HepG2 (cell line): ENCODE results near the gene ARHGEF1. TPM values are rescaled to one million over a fixed set of nuclear protein-coding genes. Genes with fewer than 3 reads are reported as not detected.

Experiments used
- ATAD3A ChIP-seq: sonication (generic); formaldehyde crosslinking; IDR thresholded peaks from 2 replicates; pipeline ENCODE4 v1.4.0; 2020; ENCODE audit warnings: missing genetic modification reagents
- FOXC1 ChIP-seq: sonication (generic); formaldehyde crosslinking; IDR thresholded peaks from 2 replicates; pipeline ENCODE4 v1.8.0; 2022; ENCODE audit warnings: mild to moderate bottlenecking, missing genetic modification reagents, borderline replicate concordance
- HNF4A ChIP-seq: sonication (generic); formaldehyde crosslinking; IDR thresholded peaks from 2 replicates; pipeline ENCODE4 v1.4.0; 2020; ENCODE audit warnings: missing genetic modification reagents
- HNRNPL ChIP-seq: fragments of 200-400 bp; formaldehyde crosslinking; IDR thresholded peaks from 2 replicates; pipeline ENCODE4 v1.6.1; 2017; ENCODE audit warnings: mild to moderate bottlenecking, low read depth, low read length
- MED8 ChIP-seq: sonication (generic); formaldehyde crosslinking; IDR thresholded peaks from 2 replicates; pipeline ENCODE4 v1.8.1; 2023; ENCODE audit warnings: mild to moderate bottlenecking, missing genetic modification reagents; ENCODE audit not compliant: insufficient replicate concordance
- RARA ChIP-seq: IDR thresholded peaks from 2 replicates; pipeline ENCODE4 v1.6.1; 2016; ENCODE audit warnings: missing genetic modification reagents, missing compliant biosample characterization
- RXRA ChIP-seq: sonication (generic); formaldehyde crosslinking; IDR thresholded peaks from 2 replicates; pipeline ENCODE4 v1.5.1; 2020; ENCODE audit warnings: missing genetic modification reagents
- TP53 ChIP-seq: sonication (generic); formaldehyde crosslinking; conservative IDR thresholded peaks from 2 replicates; pipeline ENCODE4 v1.4.0; 2020; ENCODE audit warnings: missing genetic modification reagents
- ZNF274 ChIP-seq: sonication (generic); formaldehyde crosslinking; IDR thresholded peaks from 2 replicates; pipeline ENCODE4 v1.5.1; 2020; ENCODE audit warnings: mild to moderate bottlenecking, missing genetic modification reagents
- ZNF281 ChIP-seq: sonication (generic); formaldehyde crosslinking; IDR thresholded peaks from 2 replicates; pipeline ENCODE4 v1.4.0; 2020; ENCODE audit warnings: missing genetic modification reagents, borderline replicate concordance
- ZNF407 ChIP-seq: sonication (generic); formaldehyde crosslinking; IDR thresholded peaks from one replicate; pipeline ENCODE4 v1.5.1; 2020; ENCODE audit warnings: mild to moderate bottlenecking, missing genetic modification reagents; ENCODE audit errors: not compliant biosample characterization
- ZNF451 ChIP-seq: sonication (generic); formaldehyde crosslinking; IDR thresholded peaks from 2 replicates; pipeline ENCODE4 v1.5.0; 2020; ENCODE audit warnings: mild to moderate bottlenecking, missing genetic modification reagents
- ZNF619 ChIP-seq: sonication (generic); formaldehyde crosslinking; IDR thresholded peaks from 2 replicates; pipeline ENCODE4 v1.4.0; 2020; ENCODE audit warnings: mild to moderate bottlenecking, missing genetic modification reagents
- ZNF773 ChIP-seq: sonication (generic); formaldehyde crosslinking; IDR thresholded peaks from 2 replicates; pipeline ENCODE4 v1.4.0; 2020; ENCODE audit warnings: missing genetic modification reagents, borderline replicate concordance
- ZNF83 ChIP-seq: sonication (generic); formaldehyde crosslinking; IDR thresholded peaks from 2 replicates; pipeline ENCODE4 v1.4.0; 2020; ENCODE audit warnings: missing genetic modification reagents, mild to moderate bottlenecking, borderline replicate concordance
- ZSCAN21 ChIP-seq: sonication (generic); formaldehyde crosslinking; IDR thresholded peaks from 2 replicates; pipeline ENCODE4 v1.8.0; 2022; ENCODE audit warnings: mild to moderate bottlenecking, missing genetic modification reagents, moderate library complexity, borderline replicate concordance
- polyA plus RNA-seq, 8 experiments: library from polyadenylated mRNA; depleted of rRNA in 3 of 8; stranded (reverse) in 7 of 8; unstranded in 1 of 8; fragments of >200 nt; fragmentation: Illumina TruSeq in 4 of 8; extraction: Trizol in 4 of 8; gene quantifications; 2 replicates each; pipeline versions ENCODE4 v1.2.1 to v1.2.3, GENCODE V29; 2011 to 2016; ENCODE audit warnings: low read depth in 4 of 8, missing spikeins in 1 of 8, mixed read lengths in 1 of 8; ENCODE audit not compliant: insufficient read depth in 1 of 8
- total RNA-seq, 5 experiments: library from RNA; depleted of rRNA; stranded (reverse); fragments of >200 nt; fragmentation: Illumina TruSeq; extraction: Trizol; gene quantifications; 2 replicates each; pipeline ENCODE4 v1.2.3, GENCODE V29; 2016; ENCODE audit warnings: low read depth in 1 of 5
- TF ChIP-seq, protein P1 (sequence below): sonication (generic); formaldehyde crosslinking; conservative IDR thresholded peaks from 2 replicates; pipeline ENCODE4 v1.5.0; 2020; ENCODE audit warnings: missing genetic modification reagents

Gene ARHGEF1
- total and polyA plus RNA-seq, 2 of the 13 experiments (the other 11 are each of a cell fraction or from before 2014, with no cell fraction given) = 33.7 to 34.7 TPM

GRCh38 chr19:41887711-41888382 is 4.9 kb downstream of the ARHGEF1 start (continued):
- peak; percentile 92 for TF ChIP-seq ZNF281 (CRISPR knock-in tag)
- TF ChIP-seq MED8 (CRISPR knock-in tag) = peak; percentile 58
- no peak for TF ChIP-seq ATAD3A (CRISPR knock-in tag)
- TF ChIP-seq ZNF773 = no peak
- TF ChIP-seq ZSCAN21 (CRISPR knock-in tag) = peak; percentile 29; the same call in 1 of the 2 replicates
- no peak for TF ChIP-seq FOXC1 (CRISPR knock-in tag)
- no peak for TF ChIP-seq ZNF619
- TF ChIP-seq ZNF451 = 0 out of 2 replicates have a peak, but pooled peaks have one; percentile 50
- no peak for TF ChIP-seq ZNF83 (CRISPR knock-in tag)
- peak; percentile 66 for TF ChIP-seq ZNF407 (CRISPR knock-in tag)
- peak; percentile 63 for TF ChIP-seq HNF4A (CRISPR knock-in tag)
- 0 out of 2 replicates have a peak, but pooled peaks have one; percentile 69 for TF ChIP-seq HNRNPL
- TF ChIP-seq, protein P1, sequence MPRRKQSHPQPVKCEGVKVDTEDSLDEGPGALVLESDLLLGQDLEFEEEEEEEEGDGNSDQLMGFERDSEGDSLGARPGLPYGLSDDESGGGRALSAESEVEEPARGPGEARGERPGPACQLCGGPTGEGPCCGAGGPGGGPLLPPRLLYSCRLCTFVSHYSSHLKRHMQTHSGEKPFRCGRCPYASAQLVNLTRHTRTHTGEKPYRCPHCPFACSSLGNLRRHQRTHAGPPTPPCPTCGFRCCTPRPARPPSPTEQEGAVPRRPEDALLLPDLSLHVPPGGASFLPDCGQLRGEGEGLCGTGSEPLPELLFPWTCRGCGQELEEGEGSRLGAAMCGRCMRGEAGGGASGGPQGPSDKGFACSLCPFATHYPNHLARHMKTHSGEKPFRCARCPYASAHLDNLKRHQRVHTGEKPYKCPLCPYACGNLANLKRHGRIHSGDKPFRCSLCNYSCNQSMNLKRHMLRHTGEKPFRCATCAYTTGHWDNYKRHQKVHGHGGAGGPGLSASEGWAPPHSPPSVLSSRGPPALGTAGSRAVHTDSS (CRISPR knock-in tag) = no peak
- no peak for TF ChIP-seq TP53
- peak; percentile 27; the same call in 1 of the 2 replicates for TF ChIP-seq ZNF274
- TF ChIP-seq RARA (CRISPR knock-in tag) = peak; percentile 58
- peak; percentile 87 for TF ChIP-seq RXRA (CRISPR knock-in tag)
